ENCODE results near the gene SCRN2. TPM values are rescaled to one million over a fixed set of nuclear protein-coding genes. Genes with fewer than 3 reads are reported as not detected.

SCRN2 gene
- total RNA-seq, 3 donors from 2014 or later (not counting 1 experiment from before 2014, with no cell fraction given), result 33.7 to 38.0 (median 35.7) TPM

- TF ChIP-seq CTCF (IDR thresholded peaks at IDR 0.05), result no peak
- Mint-ChIP-seq H3K4me1 (no peaks in the 10 kb centered on the region), H3K9me3 (no peaks in the 10 kb centered on the region), H3K27me3 (ENCODE audit: low read depth in 2 of 2) (peaks cover 36 to 50% of the 10 kb centered on the region in 2 donors), H3K36me3 (no peaks in the 10 kb centered on the region), H3K27ac (no peak overlapping the region), H3K4me3 (no peak overlapping the region)
- intact Hi-C loops (cut with micrococcal nuclease), result no loop called here
- no peak overlapping the region for H3K27ac ChIP-seq (ENCODE audit: low read length)
- H3K9me3 ChIP-seq (ENCODE audit: control insufficient read depth, insufficient read depth, low read length), result no peaks in the 10 kb centered on the region
- H3K27me3 ChIP-seq (ENCODE audit: control insufficient read depth, insufficient read depth, low read length), result peaks cover 9% of the 10 kb centered on the region
- no peak for DNase-seq
- 29% methylated on average over 25 of the region's 29 CpGs for WGBS (ENCODE audit: insufficient coverage)
- no peak overlapping the region for H3K4me3 ChIP-seq (ENCODE audit: low read length)
- H3K4me1 ChIP-seq (ENCODE audit: control insufficient read depth, insufficient read depth, low read length), result peaks cover 3% of the 10 kb centered on the region
- no peak for ATAC-seq
- H3K36me3 ChIP-seq (ENCODE audit: control insufficient read depth, insufficient read depth, low read length), result no peaks in the 10 kb centered on the region
Measured at GRCh38 chr17:47872019-47872650, 31.1 kb upstream of the SCRN2 start.

GRCh38 chr17:47871048-47871447, 30.0 kb upstream of the SCRN2 start:
- Histone ChIP-seq H3K36me3 (ENCODE audit: control insufficient read depth, insufficient read depth, low read length) (no peaks in the 10 kb centered on the region), H3K27ac (ENCODE audit: low read length) (no peak overlapping the region), H3K4me3 (ENCODE audit: low read length) (no peak overlapping the region), H3K27me3 (ENCODE audit: control insufficient read depth, insufficient read depth, low read length) (peaks cover 9% of the 10 kb centered on the region), H3K4me1 (ENCODE audit: control insufficient read depth, insufficient read depth, low read length) (peaks cover 3% of the 10 kb centered on the region), H3K9me3 (ENCODE audit: control insufficient read depth, insufficient read depth, low read length) (no peaks in the 10 kb centered on the region)
- ATAC-seq (no peak), DNase-seq (no peak)
- H3K4me3 Mint-ChIP-seq, result no peak overlapping the region
- H3K36me3 Mint-ChIP-seq, result no peaks in the 10 kb centered on the region
- no peaks in the 10 kb centered on the region for H3K4me1 Mint-ChIP-seq
- H3K9me3 Mint-ChIP-seq, result no peaks in the 10 kb centered on the region
- no peak for TF ChIP-seq CTCF (IDR thresholded peaks at IDR 0.05)
- intact Hi-C loops (cut with micrococcal nuclease), result no loop called here
- H3K27ac Mint-ChIP-seq, result no peak overlapping the region
- H3K27me3 Mint-ChIP-seq (ENCODE audit: low read depth in 2 of 2), result peaks cover 38 to 49% of the 10 kb centered on the region in 2 donors

- Histone ChIP-seq H3K4me1 (ENCODE audit: control insufficient read depth, insufficient read depth, low read length) (peaks cover 3% of the 10 kb centered on the region), H3K27ac (ENCODE audit: low read length) (no peak overlapping the region), H3K9me3 (ENCODE audit: control insufficient read depth, insufficient read depth, low read length) (no peaks in the 10 kb centered on the region), H3K27me3 (ENCODE audit: control insufficient read depth, insufficient read depth, low read length) (peaks cover 9% of the 10 kb centered on the region), H3K36me3 (ENCODE audit: control insufficient read depth, insufficient read depth, low read length) (no peaks in the 10 kb centered on the region), H3K4me3 (ENCODE audit: low read length) (no peak overlapping the region)
- no peak overlapping the region for H3K4me3 Mint-ChIP-seq
- H3K36me3 Mint-ChIP-seq, result no peaks in the 10 kb centered on the region
- H3K27me3 Mint-ChIP-seq (ENCODE audit: low read depth in 2 of 2), result peaks cover 36 to 39% of the 10 kb centered on the region in 2 donors
- ATAC-seq (no peak), DNase-seq (no peak)
- intact Hi-C loops (cut with micrococcal nuclease), result no loop called here
- no peak overlapping the region for H3K27ac Mint-ChIP-seq
- no peaks in the 10 kb centered on the region for H3K9me3 Mint-ChIP-seq
- TF ChIP-seq CTCF (IDR thresholded peaks at IDR 0.05), result no peak
- H3K4me1 Mint-ChIP-seq, result no peaks in the 10 kb centered on the region
- WGBS (ENCODE audit: insufficient coverage), result no CpG with 5 or more reads among the region's 1 CpG
Measured at GRCh38 chr17:47870056-47870455, 29.0 kb upstream of the SCRN2 start.

GRCh38 chr17:47869114-47869513, 28.0 kb upstream of the SCRN2 start:
- intact Hi-C loops (cut with micrococcal nuclease), result no loop called here
- H3K9me3 Mint-ChIP-seq, result no peaks in the 10 kb centered on the region
- ATAC-seq, result no peak
- H3K36me3 ChIP-seq (ENCODE audit: control insufficient read depth, insufficient read depth, low read length), result no peaks in the 10 kb centered on the region
- no peak overlapping the region for H3K27ac ChIP-seq (ENCODE audit: low read length)
- DNase-seq, result no peak
- peaks cover 3% of the 10 kb centered on the region for H3K4me1 ChIP-seq (ENCODE audit: control insufficient read depth, insufficient read depth, low read length)
- H3K9me3 ChIP-seq (ENCODE audit: control insufficient read depth, insufficient read depth, low read length), result no peaks in the 10 kb centered on the region
- TF ChIP-seq CTCF (IDR thresholded peaks at IDR 0.05), result no peak
- peaks cover 30 to 32% of the 10 kb centered on the region in 2 donors for H3K27me3 Mint-ChIP-seq (ENCODE audit: low read depth in 2 of 2)
- H3K4me3 Mint-ChIP-seq, result no peak overlapping the region
- H3K27me3 ChIP-seq (ENCODE audit: control insufficient read depth, insufficient read depth, low read length), result peaks cover 9% of the 10 kb centered on the region
- H3K27ac Mint-ChIP-seq, result no peak overlapping the region
- no peaks in the 10 kb centered on the region for H3K4me1 Mint-ChIP-seq
- no peaks in the 10 kb centered on the region for H3K36me3 Mint-ChIP-seq
- 63% methylated on average over 2 of the region's 2 CpGs for WGBS (ENCODE audit: insufficient coverage)
- H3K4me3 ChIP-seq (ENCODE audit: low read length), result no peak overlapping the region

All from natural killer cell (primary cell).